Superior temporal gyrus (tissue), 1 donor: ENCODE results near the gene TPRA1.
A peak's percentile ranks its signal among the peaks of the same experiment; 100 is the strongest.

Source experiments
- DNase-seq: peaks from one replicate; pipeline ENCODE4 v3.0.0-alpha.2; 2016; ENCODE audit errors: extremely low spot score

Gene TPRA1

GRCh38 chr3:127560051-127560787, 30.3 kb downstream of the TPRA1 start:
- no peak for DNase-seq

DNA sequence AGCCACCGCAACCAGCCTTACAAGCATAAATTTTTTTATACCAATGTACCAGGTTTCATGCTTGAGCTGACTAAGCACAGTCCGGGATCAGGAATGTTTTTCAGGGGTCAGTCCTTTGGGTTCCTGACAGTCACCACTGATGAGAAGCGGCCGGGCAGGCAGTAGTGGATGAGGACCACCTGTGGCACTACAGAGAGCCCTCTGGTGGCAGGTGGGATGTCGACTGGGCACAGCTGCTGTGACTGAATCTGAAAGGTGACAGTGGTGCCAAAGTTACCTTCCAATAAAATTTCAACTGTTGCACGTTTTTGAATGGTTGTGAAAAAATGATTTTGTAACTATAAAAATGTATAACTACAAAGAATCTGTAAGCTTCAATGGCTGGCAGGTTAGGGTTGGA, 34.0 kb downstream of the TPRA1 start:
- no peak for DNase-seq

DNA sequence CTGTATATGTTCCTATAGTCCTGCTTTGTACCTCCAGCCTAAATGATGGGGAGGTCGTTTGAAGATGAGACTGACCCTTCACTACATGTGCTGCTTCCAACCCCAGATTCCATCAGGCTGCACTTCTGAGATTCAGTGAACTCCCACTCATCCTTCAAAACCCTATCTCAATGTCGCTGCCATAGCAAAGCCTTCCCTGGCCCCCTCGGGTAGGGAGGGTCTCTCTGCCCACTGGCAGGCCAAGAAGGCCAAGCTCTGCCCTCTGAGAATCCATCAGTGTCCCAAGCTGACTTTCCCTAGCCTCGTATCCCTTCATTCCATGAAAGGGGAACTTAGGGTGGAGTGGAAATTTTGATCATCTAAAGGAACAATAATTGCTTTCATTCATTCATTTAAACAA, 35.4 kb downstream of the TPRA1 start:
- DNase-seq = no peak

DNA sequence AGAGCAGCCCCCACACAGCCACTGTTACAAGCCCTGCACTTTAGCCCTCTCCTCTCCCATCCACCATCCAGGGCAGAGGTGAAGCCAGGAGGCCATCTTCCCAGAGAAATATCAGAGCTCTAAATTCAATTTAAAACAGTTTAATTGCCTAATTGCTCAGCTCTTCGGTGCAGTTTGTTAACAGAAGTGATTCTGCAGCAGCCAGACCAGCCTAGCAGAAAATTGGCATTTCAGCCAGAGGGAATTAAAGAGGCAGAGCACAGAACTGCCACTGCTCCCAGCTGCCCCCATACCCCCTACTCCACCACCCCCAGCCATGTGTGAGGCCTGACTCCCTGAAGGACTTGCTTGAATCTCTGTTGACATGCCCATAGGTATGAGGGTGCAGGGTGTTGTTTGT, 38.5 kb downstream of the TPRA1 start:
- DNase-seq = no peak

DNA sequence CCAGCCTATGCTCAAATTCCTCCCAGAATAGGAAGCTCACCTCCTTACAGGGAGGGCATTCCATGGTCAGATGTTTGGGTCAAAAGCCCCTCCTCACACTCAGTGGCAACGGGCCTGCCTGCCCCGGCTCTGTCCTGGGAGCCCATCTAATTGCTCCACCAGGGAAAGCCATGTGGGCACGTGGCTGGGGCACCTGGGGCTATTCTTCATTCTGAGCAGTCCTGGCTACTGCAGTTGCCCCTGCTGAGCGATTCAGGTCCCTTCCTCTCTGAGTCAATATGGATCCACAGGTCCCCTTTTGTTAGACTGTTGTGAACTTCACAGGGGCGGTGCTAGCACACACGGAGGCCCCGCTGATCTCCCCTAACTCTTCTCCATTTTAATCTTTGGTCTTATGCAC, 39.4 kb downstream of the TPRA1 start:
- DNase-seq = no peak

GRCh38 chr3:127550468-127551157, 39.9 kb downstream of the TPRA1 start:
- peak; percentile 21 for DNase-seq

- peak; percentile 48 for DNase-seq
These were observed 40.6 kb downstream of the TPRA1 start for GRCh38 chr3:127549826-127550467.

DNA sequence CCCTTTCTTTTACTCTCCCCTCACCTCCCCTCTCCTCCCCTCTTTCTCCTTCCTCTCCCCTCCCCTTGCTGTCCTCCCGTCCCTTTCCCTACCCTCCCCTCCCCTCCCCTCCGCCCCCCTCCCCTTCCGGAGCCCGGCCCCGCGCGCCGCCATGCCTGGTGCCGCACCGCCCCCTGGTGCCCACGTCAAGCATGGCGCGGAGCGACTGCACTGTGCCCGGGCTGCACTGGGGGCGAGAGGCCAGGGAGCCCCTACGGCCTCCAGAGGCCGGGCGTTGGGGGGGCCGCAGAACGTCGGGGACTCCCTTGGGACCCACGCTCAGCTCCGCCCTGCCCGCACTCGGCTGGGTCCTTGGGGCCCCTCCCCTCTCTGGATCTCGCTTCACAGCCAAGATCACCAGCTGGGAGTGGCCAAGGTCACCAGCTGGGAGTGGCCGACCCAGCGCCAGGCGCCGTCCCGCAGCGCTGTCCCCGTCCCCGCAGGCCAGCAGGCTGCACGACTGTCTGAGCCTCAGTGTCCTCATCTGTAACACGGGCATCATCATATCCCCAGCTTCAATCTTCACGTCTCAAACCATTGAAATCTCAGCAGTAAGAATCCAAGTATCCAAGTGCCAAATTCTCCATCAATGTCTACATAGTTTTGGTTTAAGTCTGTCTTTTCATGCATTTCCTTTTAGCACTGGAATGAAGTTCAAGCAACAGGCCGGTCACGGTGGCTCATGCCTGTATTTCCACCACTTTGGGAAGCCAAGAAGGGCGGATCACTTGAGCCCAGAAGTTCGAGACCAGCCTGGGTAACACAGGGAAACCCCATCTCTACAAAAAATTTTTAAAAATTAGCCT, 42.5 kb downstream of the TPRA1 start:
- peak; percentile 57 for DNase-seq

DNA sequence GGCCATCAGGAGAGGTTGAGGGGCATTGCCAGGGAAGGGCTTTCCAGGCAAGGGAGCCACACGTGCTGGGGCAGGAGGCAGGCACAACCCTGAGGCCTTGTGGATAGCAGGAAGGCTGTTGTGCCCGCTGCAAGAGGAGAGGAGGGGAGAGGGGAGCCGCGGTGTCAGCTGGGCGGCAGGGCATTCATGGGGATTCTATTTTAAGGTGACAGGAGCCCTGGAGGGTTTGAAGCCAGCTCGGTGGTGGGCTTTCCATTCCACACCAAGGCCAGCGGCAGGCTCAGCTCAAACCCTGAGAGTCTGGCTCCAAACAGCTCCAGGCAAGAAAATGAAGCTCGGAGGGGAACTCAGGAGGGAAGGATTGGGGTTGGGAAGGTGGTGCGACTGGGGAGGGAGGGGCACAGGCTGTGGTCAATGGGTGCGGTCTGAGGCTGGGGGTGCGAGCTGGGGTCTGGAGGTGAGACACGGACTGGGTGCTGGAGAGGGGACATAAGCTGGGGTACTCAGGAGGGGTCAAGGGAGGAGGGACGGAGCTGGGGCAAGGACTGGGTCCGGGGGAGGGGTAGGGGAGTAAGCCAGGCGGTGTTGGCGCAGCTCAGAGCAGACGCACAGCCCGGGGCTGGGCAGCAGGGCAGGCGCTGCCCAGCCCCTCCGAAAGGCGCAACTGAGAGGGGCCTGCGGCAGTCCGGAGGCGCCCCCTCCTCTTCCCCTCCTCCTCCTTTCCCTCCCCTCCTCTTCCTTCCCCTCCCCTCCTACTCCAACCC, 43.4 kb downstream of the TPRA1 start:
- DNase-seq = no peak

DNA sequence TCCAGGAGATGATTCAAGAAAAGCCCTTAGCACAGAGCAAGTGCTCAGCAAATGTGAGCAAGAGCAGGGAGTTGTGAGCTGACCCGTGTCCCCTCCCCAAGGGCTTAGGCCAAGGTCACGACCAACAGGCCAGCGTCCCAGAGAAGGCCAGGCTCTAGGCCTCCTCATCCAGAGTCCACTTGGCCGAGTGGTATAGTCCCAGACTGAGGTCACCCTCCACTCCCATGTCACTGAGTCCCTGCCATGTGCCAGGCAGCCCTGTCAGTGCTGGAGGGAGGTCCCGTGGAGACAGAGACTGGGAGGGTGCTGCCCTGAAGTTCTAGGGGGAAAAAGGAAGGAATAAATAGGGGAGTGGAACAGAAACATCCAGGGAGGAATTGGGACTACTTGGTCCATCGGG, 44.0 kb downstream of the TPRA1 start:
- no peak for DNase-seq

DNA sequence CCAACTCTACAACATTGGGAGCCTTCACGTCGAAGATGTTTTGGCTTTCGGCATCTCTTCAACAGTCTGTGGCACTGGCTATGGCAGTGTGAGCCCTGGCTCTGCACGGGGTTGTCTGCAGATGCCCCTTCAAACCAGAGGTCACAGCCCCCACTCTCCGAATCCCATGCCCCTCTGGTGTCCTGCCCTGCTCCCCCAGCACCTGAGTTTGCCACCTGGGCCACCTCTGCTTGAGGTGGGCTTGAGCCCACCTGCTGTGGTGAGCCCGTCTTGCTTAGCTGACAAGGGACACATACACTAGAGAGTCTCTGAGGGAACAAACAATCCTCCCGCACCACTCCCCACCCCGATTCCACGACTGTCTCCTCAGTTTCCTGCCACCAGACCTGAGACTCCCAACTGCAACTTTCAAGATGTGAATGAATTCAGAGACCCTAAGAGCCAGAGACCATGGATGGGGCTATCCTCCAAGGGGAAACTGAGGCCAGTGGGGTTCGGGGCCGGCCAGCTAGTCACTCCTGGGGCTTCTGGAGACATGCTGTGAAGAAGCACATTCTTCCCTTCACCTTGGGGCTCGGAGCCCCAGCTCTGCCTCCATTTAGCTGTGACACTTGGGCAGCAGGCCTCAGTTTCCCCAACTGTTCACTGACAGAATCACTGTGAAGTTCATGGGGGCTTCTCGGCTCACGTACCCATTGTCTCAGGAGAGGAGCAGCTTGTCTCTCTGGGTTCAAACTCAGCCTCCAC, 44.6 kb downstream of the TPRA1 start:
- DNase-seq = no peak

DNA sequence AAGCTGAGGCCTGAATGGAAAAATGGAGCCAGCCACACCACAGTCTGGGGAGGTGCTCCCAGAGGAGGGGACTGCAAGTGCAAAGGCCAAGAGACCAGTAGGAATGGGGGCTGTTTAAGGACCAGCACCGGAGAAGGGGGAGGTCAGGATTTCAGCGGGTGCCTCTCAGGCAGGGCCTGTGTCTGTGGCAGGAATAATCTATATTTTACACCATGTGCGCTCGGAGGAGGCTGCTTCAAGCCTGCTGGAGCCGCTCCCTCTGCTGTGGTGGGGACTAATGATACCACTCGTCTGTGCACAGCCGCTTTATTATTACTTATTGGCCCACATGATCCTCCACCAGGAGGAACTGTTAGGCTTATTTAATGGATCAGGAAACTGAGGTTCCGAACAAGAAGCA, 45.3 kb downstream of the TPRA1 start:
- no peak for DNase-seq

- no peak for DNase-seq
These were observed 45.7 kb downstream of the TPRA1 start for GRCh38 chr3:127544803-127545201.

DNA sequence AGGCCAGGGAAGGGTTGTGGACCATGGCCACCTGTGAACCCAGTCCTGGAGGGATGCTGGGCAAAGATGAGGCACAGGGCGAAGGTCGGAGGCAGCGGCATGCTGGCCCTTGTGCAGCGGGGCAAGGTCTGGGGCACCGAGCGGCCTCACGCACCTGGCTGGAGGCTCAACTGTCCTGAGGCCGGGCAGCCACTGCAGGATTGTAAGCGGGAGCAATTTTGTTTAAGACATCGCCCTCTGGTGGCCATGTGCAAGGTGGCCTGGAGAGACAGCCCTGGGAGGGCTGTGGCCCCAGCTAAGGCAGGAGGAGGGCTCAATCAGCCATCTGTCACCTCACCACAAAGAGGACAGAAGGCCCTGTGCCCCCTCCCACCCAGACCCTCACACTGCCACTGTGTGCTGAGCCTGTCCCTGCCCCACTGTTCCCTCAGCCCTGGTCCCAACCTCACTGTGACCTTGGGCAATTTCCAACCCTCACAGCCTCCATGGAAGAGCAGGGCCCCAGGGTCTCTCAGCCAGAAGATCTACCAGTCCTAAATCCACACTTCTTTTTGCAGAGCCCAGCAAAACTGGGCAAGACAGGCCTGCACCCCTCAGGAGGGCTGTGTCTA, 46.2 kb downstream of the TPRA1 start:
- peak; percentile 82 for DNase-seq

DNA sequence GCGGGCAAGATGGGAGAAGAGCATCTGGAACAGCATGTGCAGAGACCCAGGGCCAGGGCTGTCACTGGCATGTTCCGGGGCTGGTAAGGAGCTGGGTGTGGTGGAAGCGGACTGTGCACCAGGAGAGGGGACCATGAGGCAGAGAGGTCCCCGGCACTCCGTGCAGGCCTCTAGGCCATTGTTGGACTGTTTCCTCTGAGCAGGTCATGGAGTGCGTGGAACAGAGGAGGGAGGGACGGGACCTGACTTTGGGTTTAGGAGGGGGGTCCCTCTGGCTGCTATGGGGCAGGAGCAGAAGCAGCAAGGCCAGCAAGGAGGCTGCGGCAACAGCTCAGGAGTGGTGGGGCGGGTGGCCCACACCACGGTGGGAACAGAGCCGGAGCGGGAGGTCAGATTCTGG, 47.1 kb downstream of the TPRA1 start:
- no peak for DNase-seq

DNA sequence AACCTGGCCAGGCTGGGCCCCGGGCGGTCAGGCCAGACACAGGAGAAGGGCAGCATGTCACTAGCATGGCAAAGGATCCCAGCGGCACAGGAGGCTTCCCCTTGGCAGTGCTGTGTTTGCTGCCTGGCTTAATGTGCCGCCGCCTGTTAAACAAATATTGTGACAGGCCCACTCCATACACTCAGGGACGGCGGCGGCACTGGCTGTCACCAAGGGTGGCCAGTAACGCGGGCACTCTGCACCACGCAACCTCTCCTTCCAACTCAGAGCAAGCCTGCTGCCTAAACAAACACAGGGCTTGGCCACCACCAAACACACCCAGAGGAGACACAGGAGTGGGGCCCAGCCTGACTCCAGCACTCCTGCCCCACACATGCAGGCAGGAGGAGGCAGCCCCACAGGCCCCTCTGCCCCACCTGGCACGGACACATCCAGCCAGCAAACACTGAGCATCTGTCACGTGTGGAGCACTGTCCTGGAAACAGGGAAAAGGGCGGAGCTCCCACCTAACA, 48.0 kb downstream of the TPRA1 start:
- no peak for DNase-seq

- DNase-seq = no peak
These were observed 49.2 kb downstream of the TPRA1 start for GRCh38 chr3:127541320-127541719.

- no peak for DNase-seq
These were observed 51.0 kb downstream of the TPRA1 start for GRCh38 chr3:127539366-127540060.

- no peak for DNase-seq
These were observed 52.0 kb downstream of the TPRA1 start for GRCh38 chr3:127538569-127538968.
